ENCODE data around the gene PIGN.

Gene PIGN

GRCh38 chr18:62119884-62120283 lies 67.0 kb downstream of the PIGN start:
- no peak for DNase-seq (ENCODE audit: low read depth, low spot score)

DNA sequence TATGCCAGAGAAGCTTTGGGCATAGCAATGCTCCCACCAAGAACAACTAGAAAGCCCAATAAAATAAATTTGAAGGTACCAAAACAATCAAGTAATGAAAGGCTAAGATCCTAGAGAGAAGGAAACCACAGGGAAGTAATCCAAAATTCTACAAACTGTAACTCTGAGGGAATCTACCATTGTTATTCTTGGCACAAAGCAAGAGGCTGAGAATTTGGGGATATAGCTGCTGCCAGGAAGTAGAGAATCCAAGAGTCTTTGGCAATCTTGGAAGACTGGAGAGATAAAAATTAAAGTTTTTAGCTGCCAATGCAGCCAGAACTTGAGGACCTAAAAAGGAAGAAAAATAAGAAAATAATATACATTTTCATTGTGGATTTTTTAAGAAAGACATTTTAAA lies 68.5 kb downstream of the PIGN start:
- no peak for DNase-seq (ENCODE audit: low read depth, low spot score)

DNA sequence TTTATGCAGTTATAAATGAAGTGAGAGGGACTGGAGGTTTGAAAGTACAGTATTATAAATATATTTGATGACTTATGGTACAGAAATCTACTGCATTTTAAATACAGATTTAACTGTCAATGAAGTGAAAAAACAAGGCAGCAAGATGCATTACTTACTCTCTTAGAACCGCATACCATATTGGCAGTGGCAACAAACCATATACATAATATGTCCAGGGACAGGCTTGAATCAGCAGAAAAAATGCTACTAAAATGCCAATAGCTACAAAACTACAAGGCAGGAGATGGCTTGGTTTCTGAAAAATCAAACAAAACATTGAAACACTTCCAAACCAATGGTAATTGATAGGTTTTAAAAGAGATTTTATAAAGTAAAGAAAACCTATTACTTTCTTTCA lies 77.2 kb downstream of the PIGN start:
- DNase-seq (ENCODE audit: low read depth, low spot score) = no peak

- DNase-seq (ENCODE audit: low read depth, low spot score) = no peak
Observed at GRCh38 chr18:62107881-62108280, 79.0 kb downstream of the PIGN start.

DNA sequence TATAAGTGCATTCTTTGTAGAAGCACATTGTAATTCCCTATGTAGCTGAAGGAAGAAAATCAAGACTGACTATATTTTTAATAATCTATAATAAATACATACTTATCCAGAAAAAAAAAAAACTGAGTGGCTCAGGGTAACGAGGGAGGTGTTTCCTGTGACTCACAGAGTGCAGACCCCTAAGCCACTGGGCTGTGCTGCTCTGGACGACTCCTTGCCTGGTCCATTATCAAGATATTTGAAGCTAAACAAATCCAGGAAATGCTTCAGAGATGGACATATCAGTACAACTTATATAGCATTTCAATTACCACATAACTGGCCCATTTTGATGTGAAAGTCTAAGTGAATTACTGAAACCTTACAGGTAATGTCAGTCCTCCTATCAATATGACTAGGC lies 80.6 kb downstream of the PIGN start:
- no peak for DNase-seq (ENCODE audit: low read depth, low spot score)

- DNase-seq (ENCODE audit: low read depth, low spot score) = no peak
Observed at GRCh38 chr18:62105376-62105775, 81.5 kb downstream of the PIGN start.

DNA sequence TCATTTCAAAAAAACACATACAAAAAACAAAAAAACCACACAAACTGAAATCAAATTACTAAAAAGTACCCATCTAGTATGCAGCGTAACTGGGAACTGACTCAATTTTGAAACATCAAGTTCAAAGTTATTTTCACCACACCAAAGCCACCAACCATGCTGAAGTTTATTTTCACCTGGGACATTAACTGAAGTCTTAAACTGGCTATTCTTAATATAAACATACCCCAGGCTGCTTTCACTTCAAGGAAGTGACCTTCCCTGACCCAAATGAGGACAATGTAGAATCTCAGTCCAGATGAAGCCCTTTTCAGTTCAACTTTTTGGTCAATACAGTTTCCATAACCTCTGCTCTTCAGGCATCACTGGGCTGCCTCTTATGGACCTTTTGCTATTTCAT lies 84.6 kb downstream of the PIGN start:
- DNase-seq (ENCODE audit: low read depth, low spot score) = no peak

DNA sequence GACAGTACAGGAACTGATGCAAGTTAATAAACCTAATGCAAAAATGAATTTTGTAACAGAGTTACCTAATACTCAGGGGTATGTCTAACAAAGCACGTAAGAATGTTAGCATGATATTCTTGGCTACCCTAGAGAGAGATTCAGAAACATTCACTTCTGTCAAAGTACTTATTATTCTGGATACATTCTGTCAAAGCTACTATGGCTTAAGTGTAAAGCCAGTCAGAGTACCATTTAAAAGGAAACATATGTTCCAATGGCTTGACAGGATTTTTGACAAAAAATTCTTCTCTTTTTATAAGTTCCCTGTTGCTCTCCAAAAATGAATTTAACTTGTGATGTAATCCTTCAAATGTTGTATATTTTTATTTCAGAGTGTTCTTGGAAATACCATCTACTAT lies 85.5 kb downstream of the PIGN start:
- DNase-seq (ENCODE audit: low read depth, low spot score) = no peak

DNA sequence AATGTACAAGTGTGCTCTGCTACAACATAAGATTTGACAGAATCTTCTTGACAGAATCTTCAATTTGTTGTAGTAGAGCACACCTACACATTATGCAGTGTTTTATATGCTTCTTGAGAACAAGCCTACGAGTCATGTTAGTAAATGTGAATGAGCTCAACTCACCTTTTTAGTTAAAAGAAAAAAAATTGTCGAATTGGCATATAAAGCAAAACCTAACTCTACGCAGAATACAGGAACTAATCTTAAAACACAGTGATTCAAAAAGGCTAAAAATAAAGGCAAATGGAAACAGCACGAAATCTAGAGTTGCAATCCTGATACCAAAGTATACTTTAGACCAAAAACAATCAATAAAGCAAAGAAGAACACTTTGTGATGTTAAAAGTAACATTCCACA lies 87.9 kb downstream of the PIGN start:
- no peak for DNase-seq (ENCODE audit: low read depth, low spot score)

- DNase-seq (ENCODE audit: low read depth, low spot score) = no peak
Observed at GRCh38 chr18:62097698-62098097, 89.2 kb downstream of the PIGN start.

- DNase-seq (ENCODE audit: low read depth, low spot score) = no peak
Observed at GRCh38 chr18:62091487-62092120, 95.3 kb downstream of the PIGN start.

DNA sequence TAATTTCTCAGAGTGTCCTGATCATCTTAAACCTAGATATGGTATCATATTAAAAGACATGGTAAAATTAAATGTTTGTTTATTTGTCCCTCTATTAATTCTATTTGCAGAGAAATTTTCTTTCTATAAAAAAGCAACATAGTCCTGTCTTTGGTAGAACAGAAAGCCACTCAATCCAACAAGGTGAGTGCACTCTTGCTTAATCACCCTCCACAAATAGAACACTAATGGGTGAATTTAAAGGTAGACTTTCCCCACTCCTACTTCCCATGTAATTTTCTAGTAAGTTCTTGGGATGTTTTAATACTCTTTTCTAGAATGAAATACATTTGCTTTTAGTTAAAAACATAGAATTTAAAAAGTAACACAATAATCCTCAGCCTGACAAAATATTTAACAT lies 97.7 kb downstream of the PIGN start:
- DNase-seq (ENCODE audit: low read depth, low spot score) = no peak

- DNase-seq (ENCODE audit: low read depth, low spot score) = no peak
Observed at GRCh38 chr18:62088156-62088555, 98.7 kb downstream of the PIGN start.

GRCh38 chr18:62085756-62086155 lies 101.1 kb downstream of the PIGN start:
- DNase-seq (ENCODE audit: low read depth, low spot score) = no peak

DNA sequence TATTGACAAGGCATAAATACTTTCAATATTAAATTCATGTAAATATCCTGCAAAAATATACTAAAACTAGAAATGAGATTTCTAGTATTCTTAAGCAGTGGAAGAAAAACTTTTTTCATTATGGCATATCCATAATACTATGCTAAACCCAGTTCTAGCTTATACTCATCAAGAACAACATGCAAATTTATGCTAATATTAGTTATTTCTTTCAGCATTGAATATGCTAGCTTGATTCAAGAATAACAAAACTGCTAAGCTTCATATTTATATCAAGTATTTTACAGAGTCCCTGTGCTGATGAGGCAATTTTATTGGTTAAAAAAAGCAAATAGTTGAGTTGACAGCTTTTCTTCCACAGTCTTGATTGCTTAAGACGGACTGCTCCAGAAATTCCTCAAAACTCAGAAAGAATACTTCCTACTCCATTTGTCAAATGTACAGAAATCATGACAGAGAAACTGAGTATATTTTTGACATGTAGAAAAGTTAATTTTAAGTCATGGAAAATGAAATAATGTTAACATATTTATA lies 105.0 kb downstream of the PIGN start:
- DNase-seq (ENCODE audit: low read depth, low spot score) = no peak

DNA sequence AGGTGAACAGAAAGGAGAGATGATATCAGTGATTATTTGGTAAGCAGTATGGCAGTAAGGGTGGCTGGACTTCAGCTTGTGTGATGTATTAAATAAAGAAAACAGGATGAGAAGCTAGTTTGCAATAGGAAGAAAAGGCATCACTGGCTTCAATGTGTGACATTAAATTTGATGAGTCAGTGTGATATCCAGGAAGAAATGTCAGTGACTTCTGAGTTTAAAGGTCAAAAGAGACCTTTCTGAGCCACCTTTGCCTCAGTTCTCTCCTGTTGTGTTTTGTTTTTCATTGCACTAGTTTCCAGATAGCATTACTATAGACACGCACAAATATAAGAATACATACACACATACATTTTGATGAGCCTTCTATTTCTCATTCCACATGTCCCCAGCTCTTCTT lies 105.6 kb downstream of the PIGN start:
- no peak for DNase-seq (ENCODE audit: low read depth, low spot score)

- no peak for DNase-seq (ENCODE audit: low read depth, low spot score)
Observed at GRCh38 chr18:62080172-62080900, 106.5 kb downstream of the PIGN start.

- DNase-seq (ENCODE audit: low read depth, low spot score) = no peak
Observed at GRCh38 chr18:62073461-62074281, 113.2 kb downstream of the PIGN start.

DNA sequence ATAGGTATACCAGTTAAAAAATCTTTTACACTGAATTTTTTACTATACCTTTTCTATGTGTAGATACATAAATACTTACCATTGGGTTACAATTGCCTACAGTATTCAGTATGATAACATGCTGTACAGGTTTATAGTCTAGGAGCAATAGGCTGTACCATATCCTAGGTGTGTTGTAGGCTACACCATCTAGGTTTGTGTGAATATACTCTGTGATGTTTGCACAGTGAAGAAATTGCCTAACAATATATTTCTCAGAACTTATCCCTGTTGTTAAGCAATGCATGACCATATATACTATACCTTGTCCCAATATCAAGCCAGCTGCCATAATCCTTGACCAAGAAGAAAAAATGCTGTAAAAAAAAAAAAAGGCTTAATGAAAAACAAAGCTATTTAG lies 114.5 kb downstream of the PIGN start:
- no peak for DNase-seq (ENCODE audit: low read depth, low spot score)

DNA sequence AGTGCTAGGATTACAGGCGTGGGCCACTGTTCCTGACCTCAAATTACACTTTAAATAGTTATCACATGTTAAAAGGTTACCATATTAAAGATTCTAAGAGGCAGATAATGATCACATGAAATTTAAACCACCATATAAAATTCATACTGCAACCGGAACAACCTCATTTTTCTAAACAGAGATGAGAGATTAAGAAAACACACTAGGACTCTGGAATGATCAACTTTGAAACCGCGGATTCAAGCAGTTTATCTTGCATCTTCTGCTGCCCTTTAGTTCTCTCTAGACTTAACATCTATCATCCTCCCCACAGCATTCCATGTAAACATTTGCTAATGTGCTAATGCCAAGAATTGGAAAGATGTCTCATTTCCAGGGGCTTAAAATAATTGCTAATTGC lies 115.8 kb downstream of the PIGN start:
- DNase-seq (ENCODE audit: low read depth, low spot score) = no peak

DNA sequence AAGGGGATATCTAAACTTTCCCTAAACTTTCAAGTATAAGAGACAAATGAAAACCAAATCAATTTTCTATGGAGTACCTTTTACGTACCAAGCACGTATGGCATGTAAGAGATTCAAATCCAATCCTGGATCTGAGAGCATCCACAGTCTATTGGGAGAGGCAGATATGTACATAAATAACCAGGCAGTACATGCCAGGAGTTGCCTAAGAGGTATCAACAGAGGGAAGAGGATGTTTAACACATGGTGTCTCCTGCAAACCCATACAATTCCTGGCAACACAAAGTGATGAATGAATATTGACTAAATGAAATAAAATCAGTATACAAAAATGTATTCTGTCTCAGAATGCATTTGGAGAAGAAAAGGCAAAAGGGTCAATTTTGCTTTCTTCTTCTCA lies 116.6 kb downstream of the PIGN start:
- no peak for DNase-seq (ENCODE audit: low read depth, low spot score)

- DNase-seq (ENCODE audit: low read depth, low spot score) = no peak
Observed at GRCh38 chr18:62069556-62069955, 117.3 kb downstream of the PIGN start.

Data from iPS DF 19.7 (cell line).